Fibroblast of the conjunctiva (primary cell): Measurements from ENCODE around the gene LRRC47.
"Not testable (repeated sequence)": the region's sequence is repeated elsewhere in the genome, so short reads cannot be mapped to it uniquely, and the experiment has no call there.

Source experiments
- DNase-seq: peaks from one replicate; pipeline ENCODE4 v3.0.0-alpha.2; 2010; ENCODE audit warnings: low read depth

LRRC47 gene

GRCh38 chr1:3772027-3772714 lies 24.1 kb downstream of the LRRC47 start:
- DNase-seq: peak; percentile 57

- DNase-seq: no peak
Observed at GRCh38 chr1:3771108-3772026, 24.9 kb downstream of the LRRC47 start.

DNA sequence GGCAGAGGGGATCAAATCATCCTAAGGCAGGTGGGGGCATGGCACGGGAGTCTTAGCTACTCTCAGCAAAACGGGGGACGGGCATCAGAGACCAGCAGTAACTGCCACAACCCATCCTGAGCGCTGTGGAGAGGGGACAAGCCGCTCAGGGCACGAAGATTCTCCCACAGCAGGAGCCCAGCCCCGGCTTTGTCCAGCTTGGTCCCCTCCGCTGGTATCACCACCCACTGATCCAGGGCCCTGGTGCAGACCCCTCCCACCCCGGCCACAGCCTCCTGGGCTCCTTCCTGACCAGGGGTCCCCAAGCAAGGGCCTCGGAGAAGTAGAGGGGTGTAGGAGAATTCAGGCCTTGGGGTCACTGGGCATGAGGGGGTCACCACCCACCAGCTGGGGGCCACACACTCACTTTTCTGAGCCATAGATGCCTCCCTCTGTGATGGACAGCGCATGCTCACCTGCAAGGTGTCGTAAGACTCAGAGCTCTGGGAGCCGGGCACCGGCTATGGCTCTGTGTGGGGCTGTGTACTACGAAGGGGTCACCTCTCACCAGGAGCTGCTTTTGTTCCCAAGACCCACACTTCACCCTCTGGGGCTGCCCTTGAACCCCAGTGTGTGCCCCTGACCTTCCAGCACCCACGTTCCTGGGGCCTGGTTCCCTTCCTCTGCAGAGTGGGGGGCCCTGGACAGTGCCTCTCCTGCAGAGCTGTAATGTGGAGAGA lies 26.1 kb downstream of the LRRC47 start:
- DNase-seq: no peak

DNA sequence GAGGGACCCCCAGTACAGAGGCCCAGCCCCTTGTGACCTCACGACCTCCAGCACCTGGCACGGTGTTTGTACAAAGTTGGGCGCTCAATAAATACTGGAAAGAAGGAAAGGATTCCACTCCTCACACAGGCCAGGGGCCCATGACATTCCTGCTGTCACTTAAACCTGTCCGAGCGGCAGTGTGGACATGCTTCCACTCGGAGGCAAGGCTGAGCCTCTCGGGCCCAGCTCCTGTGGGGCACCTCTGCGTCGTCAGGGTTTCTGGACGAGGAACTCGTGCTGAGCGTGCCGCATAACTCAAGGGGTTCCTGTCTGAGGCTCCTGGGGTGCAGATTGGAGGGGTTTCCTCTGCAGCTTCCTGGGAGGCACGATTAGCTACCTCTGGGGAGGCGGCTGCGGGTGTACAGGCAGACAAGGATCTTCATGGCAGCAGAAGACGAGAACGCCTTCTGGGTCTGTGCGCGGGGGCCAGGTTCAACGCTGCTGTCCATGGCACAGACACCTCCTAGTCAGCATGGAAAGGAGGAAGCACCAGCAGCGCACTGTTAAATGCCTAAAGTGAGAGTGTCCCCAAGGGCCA lies 27.4 kb downstream of the LRRC47 start:
- no peak for DNase-seq

GRCh38 chr1:3767328-3767925 lies 28.9 kb downstream of the LRRC47 start:
- DNase-seq: no peak

DNA sequence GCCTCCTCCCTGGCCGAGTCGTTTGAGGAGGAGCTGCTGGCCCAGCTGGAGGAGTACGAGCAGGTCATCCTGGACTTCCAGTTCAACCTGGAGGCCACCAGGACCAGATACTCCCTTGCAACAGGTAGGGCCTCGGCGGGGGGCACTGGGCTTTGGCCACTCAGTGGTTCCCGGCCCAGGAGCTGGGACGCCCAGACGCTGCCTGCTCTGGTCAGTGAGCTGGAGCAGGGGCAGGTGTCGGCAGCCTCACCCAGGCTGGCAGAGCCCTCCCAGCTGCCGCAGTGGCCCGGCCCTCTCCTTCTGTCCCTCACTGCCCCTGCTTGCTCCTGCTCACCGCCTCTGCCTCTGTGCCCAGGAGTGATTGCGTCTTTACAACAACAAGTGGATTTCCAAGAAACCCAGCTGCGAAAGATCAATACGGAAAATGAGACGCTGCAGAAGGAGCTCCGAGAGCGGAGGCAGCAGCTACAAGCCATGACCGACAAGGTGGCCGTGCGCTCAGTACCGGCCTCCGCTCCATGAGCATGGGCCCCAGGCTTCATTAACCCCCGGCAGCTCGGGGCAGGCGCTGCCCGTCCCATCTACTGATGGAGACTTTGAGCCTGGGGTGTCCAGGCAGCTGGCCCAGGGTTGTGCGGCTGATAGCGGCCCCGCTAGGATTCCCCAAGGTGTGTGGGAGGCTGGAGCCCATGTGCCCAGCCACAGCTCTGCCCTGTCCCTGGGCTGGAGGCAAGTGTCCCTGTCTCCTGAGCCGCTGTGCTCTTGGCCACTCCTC lies 32.8 kb downstream of the LRRC47 start:
- DNase-seq: no peak

GRCh38 chr1:3762873-3763228 lies 33.4 kb downstream of the LRRC47 start:
- no peak for DNase-seq

DNA sequence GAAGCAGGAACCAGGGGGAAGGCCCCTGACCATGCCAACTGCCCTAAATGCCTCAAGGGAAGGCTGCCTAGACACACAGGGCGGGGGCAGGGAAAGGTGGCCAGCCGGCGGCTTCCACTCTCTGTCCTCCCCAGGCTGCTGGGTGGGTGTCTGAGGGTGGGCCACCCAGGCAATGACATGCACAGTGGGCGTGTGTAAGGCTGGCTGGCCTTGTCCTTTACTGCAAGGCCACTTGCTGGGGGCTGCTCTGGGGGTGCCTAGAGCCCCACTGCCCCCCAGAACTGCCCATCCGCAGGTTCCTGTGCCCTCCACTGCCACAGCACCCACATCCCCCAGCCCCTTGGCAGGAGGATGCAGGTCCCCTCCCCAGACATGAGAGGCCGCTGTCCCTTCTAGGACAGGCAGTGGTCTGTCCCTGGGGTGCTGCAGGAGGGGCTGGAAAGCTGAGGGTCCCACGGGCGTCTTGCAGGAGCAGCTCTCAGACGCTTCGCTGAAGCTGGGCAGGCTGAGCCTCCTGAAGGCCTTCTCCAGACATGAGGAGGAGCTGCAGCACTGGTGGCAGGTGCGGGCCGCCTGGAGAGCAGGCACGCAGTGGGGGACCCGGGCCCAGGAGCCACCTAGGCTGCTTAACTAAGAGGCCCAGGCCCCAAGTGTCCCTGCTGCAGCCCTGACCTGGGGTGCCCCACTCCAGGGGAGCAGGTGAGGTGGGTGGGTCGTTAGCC lies 34.0 kb downstream of the LRRC47 start:
- no peak for DNase-seq

GRCh38 chr1:3761296-3762010 lies 34.8 kb downstream of the LRRC47 start:
- DNase-seq: no peak

GRCh38 chr1:3759796-3760195 lies 36.5 kb downstream of the LRRC47 start:
- no peak for DNase-seq

DNA sequence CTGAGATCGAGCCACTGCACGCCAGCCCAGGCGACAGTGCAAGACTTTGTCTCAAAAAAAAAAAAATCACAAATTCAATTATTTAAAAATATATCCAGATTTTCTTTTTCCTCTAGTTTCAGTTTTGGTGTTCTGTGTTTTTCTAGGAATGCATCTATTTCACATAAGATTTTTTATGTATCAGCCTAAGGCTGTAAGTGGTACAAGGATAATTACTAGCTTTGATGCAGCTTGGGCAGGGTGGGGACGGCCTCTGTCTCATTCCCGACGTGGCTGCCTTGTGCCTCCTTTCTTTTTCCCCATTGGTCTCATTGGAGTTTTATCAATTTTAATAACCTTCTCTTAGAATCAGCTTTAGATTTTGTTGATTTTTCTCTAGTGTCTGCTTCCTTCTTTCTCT lies 37.1 kb downstream of the LRRC47 start:
- no peak for DNase-seq

GRCh38 chr1:3756394-3756793 lies 39.9 kb downstream of the LRRC47 start:
- DNase-seq: no peak

DNA sequence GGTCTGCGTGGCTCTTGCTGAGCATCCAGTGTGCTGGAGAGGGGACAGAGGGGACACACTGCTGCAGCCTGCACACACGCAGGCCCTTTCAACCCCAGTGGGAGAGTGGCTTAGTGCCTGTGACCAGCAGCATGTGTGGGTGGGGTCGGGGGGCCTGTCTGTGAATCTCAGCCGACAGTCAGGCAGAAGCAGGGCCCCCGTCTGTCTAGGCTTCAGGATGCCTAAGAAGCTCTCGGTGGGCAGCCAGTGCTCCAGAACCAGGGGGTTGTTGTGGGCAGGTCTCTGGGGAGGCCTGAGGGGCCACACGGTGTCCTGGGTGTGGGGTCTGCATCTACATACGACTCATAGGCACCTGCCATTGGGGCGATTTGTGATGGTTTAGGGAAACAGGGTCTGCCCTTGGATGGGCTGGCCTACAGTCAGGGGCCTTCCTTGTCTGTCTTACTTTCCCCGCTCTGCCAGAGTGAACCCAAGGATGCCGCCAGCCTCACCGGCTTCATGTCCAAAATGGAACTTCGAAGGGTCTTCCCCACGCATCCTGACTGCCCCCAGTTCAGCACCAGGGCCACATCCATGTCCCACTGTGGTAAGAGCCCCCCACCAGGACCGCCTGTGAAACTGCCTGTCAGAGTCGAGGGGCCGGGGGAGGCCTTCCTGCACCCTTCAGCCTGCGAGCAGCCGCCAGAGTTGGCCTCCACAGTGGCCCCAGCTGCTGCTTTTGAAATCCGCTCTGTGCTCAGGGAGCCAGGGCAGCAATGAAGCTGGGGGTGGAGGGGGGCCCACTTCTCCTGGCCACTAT lies 42.4 kb downstream of the LRRC47 start:
- no peak for DNase-seq

DNA sequence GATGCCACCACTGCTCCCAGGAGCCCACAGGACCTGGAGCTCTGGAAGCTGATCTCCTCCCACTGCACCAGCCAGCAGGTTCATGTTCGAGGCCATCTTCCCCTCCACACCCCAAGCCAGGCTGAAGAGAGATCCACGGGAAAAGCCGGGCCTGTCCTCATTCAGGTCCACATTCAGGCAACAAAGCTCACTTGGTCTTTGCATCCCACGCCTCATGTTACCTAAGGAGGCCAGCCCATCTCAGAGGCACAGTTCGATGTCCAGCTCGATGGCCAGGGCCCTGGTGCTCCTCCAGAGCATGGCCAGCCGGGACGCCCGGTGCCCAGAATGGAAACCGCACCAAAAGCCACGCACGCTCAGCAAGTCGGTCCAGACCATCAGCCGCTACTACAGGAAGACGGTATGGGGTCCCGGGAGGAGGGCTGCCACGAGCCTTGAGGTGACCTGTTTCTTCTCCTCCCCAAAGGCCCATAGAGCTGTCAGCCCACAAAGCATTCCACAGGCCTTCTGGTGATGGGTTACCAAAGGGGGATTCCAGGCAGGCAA lies 43.8 kb downstream of the LRRC47 start, which contains the start of gene CCDC27:
Gene CCDC27 (plus strand): TSS at position 51 of the 546 bp plus-strand sequence. CDS start 32 bp downstream, at position 83.
- DNase-seq: no peak

DNA sequence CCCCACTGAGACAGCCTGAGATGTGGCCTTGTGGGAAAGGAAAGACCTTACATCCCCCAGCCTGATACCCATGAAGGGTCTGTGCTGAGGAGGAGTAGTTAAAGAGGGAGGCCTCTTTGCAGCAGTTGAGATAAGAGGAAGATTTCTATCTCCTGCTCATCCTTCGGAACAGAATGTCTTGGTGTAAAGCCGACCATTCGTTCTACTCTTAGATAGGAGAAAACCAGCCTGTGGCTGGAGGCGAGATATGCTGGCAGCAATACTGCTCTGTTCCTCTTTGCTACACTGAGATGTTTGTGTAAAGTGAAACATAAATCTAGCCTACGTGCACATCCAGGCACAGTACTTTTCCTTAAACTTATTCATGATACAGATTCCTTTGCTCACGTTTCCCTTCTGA lies 45.6 kb downstream of the LRRC47 start:
- no peak for DNase-seq

GRCh38 chr1:3749512-3749911 lies 46.8 kb downstream of the LRRC47 start:
- DNase-seq: no peak

GRCh38 chr1:3748316-3748900 lies 47.9 kb downstream of the LRRC47 start:
- DNase-seq: not testable (repeated sequence)

DNA sequence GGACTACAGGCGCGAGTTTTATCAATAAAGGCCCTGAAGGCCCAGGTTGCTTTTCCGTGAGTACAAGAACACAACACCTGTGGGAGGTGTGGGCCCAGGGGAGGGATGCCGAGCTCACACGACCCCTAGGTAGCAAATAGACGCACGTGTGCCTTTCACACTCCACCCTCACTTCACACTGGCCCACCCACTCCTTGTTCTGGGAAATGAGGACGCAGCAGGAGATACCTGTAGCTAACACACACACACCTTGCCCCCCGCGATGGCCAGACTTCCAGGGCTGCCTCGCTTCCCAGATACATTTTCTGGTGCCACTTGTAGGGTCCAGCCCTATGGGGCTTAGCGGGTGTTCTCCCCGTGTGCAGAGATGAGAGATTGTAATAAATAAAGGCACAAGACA lies 48.4 kb downstream of the LRRC47 start:
- no peak for DNase-seq
